Measurements from ENCODE around the gene ASB3. TPM values are rescaled to one million over a fixed set of nuclear protein-coding genes. Genes with fewer than 3 reads are reported as not detected.

The ASB3 gene
- total RNA-seq, 1 donor from 2014 or later: 25.2 TPM

DNA sequence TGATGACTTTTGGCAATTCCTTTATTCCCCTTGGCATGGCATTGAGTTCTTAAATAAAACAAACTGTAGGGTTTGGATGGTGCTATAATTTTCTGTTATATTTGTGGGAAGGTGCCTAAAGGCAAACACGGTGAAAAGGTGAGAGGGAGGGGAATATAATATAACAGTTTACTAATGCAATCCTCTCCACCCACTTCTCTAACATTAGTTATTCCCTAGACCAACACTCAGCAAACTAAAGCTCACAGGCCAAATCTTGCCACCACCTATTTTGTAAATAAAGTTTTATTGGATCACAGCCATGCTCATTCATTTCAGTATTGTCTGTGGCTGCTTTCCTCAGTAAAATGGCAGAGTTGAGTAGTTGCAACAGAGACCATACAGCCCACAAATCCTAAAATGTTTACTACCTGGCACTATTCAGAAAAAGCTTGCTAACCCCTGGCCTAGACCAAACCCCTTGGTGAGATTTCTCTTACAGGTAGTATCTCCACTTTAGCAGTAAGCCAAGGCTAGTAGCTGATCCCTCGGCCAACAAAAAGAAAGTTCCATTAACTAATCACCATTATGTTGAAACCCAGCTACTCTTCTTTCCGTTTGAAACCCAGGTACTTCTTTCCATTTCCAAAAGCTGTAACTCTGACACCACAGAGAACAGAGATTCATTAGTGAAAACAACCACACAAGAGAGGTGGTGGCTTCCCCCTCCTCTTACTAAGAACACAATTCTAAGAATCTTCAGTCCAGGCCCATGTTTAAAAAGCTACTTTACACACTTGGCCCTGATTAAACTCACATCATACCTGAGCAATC lies 155.2 kb downstream of the ASB3 start:
- Mint-ChIP-seq H3K4me1 (ENCODE audit: unreplicated experiment) (peaks cover 13% of the 10 kb centered on the region), H3K27me3 (ENCODE audit: unreplicated experiment) (no peaks in the 10 kb centered on the region), H3K36me3 (ENCODE audit: low read depth, unreplicated experiment) (no peaks in the 10 kb centered on the region)

DNA sequence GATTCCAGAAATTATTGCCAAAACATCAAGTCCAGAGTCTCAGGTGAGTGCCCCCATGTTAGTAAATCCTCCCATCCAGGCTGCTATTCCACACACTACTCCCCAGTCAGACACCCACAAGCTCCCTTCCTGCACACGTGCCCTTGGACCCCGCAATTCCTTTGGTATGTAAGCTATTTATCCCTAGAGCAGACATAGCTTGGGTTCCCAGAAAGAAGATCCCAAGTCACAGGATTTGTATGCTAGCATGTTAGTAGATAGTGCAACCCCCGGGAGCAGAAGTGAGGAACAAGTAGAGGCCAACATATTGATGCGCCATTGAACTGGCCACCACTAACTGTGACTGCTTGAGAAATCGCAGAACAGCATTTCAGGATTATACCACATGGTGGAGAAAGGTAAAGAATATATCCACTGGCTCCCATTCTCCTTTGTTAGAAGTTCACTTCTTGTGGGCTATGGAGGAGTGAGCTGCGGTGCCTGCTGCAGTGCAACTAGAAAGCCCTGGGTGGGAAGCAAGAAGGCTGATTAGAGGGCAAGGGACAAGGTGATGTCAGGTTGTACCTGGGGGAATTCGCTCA lies 156.6 kb downstream of the ASB3 start:
- Mint-ChIP-seq H3K27ac (ENCODE audit: unreplicated experiment) (no peak overlapping the region), H3K4me1 (ENCODE audit: unreplicated experiment) (peaks cover 7% of the 10 kb centered on the region), H3K4me3 (ENCODE audit: unreplicated experiment) (no peak overlapping the region), H3K9me3 (ENCODE audit: unreplicated experiment) (no peaks in the 10 kb centered on the region), H3K27me3 (ENCODE audit: unreplicated experiment) (no peaks in the 10 kb centered on the region), H3K36me3 (ENCODE audit: low read depth, unreplicated experiment) (no peaks in the 10 kb centered on the region)
- TF ChIP-seq, protein P1, sequence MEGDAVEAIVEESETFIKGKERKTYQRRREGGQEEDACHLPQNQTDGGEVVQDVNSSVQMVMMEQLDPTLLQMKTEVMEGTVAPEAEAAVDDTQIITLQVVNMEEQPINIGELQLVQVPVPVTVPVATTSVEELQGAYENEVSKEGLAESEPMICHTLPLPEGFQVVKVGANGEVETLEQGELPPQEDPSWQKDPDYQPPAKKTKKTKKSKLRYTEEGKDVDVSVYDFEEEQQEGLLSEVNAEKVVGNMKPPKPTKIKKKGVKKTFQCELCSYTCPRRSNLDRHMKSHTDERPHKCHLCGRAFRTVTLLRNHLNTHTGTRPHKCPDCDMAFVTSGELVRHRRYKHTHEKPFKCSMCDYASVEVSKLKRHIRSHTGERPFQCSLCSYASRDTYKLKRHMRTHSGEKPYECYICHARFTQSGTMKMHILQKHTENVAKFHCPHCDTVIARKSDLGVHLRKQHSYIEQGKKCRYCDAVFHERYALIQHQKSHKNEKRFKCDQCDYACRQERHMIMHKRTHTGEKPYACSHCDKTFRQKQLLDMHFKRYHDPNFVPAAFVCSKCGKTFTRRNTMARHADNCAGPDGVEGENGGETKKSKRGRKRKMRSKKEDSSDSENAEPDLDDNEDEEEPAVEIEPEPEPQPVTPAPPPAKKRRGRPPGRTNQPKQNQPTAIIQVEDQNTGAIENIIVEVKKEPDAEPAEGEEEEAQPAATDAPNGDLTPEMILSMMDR (IDR thresholded peaks at IDR 0.05; ENCODE audit: unreplicated experiment): no peak
- DNase-seq (ENCODE audit: low spot score): no peak

More for the DNA sequence above, 155.2 kb downstream of the ASB3 start:
- no peak overlapping the region for H3K4me3 Mint-ChIP-seq (ENCODE audit: unreplicated experiment)
- no peak overlapping the region for H3K27ac Mint-ChIP-seq (ENCODE audit: unreplicated experiment)
- TF ChIP-seq, protein P1 (IDR thresholded peaks at IDR 0.05; ENCODE audit: unreplicated experiment): no peak
- no peak for DNase-seq (ENCODE audit: low spot score)
- H3K9me3 Mint-ChIP-seq (ENCODE audit: unreplicated experiment): no peaks in the 10 kb centered on the region

DNA sequence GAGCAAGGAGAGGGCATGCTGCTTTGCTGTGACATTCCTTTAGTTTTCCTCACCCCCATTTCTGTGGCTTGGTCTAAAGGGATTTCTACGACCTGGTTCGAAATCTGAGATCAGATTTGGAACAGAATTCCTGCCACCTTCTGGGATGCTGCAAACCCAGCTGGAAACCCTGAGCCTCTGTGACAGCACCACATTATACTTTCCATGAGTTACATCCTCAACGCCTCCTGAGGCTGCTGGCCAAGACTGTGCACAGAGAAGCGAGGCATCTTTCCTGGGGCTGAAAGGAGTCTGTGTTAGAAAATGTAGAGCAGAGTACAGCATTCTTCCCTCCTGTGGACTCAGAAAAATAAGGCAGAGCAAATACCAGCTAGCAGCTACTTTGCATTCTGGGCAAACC lies 157.3 kb downstream of the ASB3 start:
- Mint-ChIP-seq H3K4me3 (ENCODE audit: unreplicated experiment) (no peak overlapping the region), H3K4me1 (ENCODE audit: unreplicated experiment) (peaks cover under 1% of the 10 kb centered on the region), H3K27ac (ENCODE audit: unreplicated experiment) (no peak overlapping the region), H3K9me3 (ENCODE audit: unreplicated experiment) (no peaks in the 10 kb centered on the region), H3K36me3 (ENCODE audit: low read depth, unreplicated experiment) (no peaks in the 10 kb centered on the region), H3K27me3 (ENCODE audit: unreplicated experiment) (no peaks in the 10 kb centered on the region)
- no peak for DNase-seq (ENCODE audit: low spot score)
- TF ChIP-seq, protein P1 (IDR thresholded peaks at IDR 0.05; ENCODE audit: unreplicated experiment): no peak

DNA sequence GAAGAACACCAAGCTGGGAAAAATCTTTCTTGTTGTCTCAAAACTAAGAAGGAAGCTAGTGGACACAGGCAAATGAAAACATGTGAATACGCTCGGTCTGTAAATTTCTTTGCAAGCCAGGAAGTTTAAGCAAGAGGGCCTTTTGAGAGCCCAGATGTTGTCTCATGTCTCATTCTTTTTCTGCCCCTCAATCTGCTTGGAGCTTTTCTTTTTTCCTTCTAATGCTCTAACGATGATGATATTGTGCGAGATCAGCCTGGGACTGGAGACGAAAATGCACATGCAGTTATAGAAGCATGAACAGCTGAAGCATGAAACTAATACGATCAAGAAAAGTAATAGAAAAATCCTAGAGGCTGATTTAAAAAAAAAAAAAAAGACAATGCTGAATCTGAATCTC lies 157.8 kb downstream of the ASB3 start:
- no peaks in the 10 kb centered on the region for H3K4me1 Mint-ChIP-seq (ENCODE audit: unreplicated experiment)

More for the DNA sequence above, 157.8 kb downstream of the ASB3 start:
- H3K4me3 Mint-ChIP-seq (ENCODE audit: unreplicated experiment): no peak overlapping the region
- no peak overlapping the region for H3K27ac Mint-ChIP-seq (ENCODE audit: unreplicated experiment)
- no peaks in the 10 kb centered on the region for H3K9me3 Mint-ChIP-seq (ENCODE audit: unreplicated experiment)
- DNase-seq (ENCODE audit: low spot score): no peak
- TF ChIP-seq, protein P1 (IDR thresholded peaks at IDR 0.05; ENCODE audit: unreplicated experiment): no peak
- H3K36me3 Mint-ChIP-seq (ENCODE audit: low read depth, unreplicated experiment): no peaks in the 10 kb centered on the region
- H3K27me3 Mint-ChIP-seq (ENCODE audit: unreplicated experiment): no peaks in the 10 kb centered on the region
